OCI-LY7 (cell line): ENCODE results near the gene CATSPERZ. TPM values are rescaled to one million over a fixed set of nuclear protein-coding genes. Genes with fewer than 3 reads are reported as not detected.

Experiments used
- BruUV-seq: library from RNA; stranded (reverse); fragments of 400-500 nt; replicated peaks from 2 replicates; lab custom pipeline; 2021; lab: Mats Ljungman, UMichigan
- CTCF ChIA-PET: fragments of 300-600 bp; sonication (Branson Sonifier 250); formaldehyde crosslinking; loops from one replicate; lab custom pipeline; 2022; ENCODE audit warnings: antibody characterized with exemption; ENCODE audit not compliant: unreplicated experiment; lab: Charles Lee
- POLR2A ChIA-PET: fragments of 300-600 bp; sonication (Branson Sonifier 250); formaldehyde crosslinking; loops from one replicate; lab custom pipeline; 2022; ENCODE audit warnings: antibody characterized with exemption; lab: Charles Lee
- DNase-seq: peaks from one replicate; pipeline ENCODE4 v3.0.0-alpha.2; 2015; ENCODE audit warnings: low spot score
- H2AFZ ChIP-seq: fragments of 200-600 bp; sonication (generic), shearing (Covaris generic); 2 replicates; pipeline ENCODE4 v1.6.1; 2014; ENCODE audit warnings: mild to moderate bottlenecking, antibody characterized with exemption, low read length, moderate library complexity
- H3K27ac ChIP-seq: fragments of 200-600 bp; sonication (generic); 2 replicates; pipeline ENCODE4 v1.5.1; 2014; ENCODE audit warnings: mixed run types, low read depth, mild to moderate bottlenecking, moderate library complexity, low read length, inconsistent platforms; ENCODE audit not compliant: poor library complexity, severe bottlenecking
- H3K36me3 ChIP-seq: fragments of 200-600 bp; sonication (generic); 2 replicates; pipeline ENCODE4 v1.6.1; 2014; ENCODE audit warnings: mild to moderate bottlenecking, antibody characterized with exemption, low read length, moderate library complexity, mixed read lengths; ENCODE audit not compliant: insufficient read depth
- H3K4me1 ChIP-seq: fragments of 200-600 bp; sonication (generic); 2 replicates; pipeline ENCODE4 v1.5.1; 2014; ENCODE audit warnings: mild to moderate bottlenecking, low read length; ENCODE audit not compliant: insufficient read depth, poor library complexity, severe bottlenecking
- H3K4me2 ChIP-seq: fragments of 200-600 bp; sonication (generic); 2 replicates; pipeline ENCODE4 v1.6.1; 2014; ENCODE audit warnings: mild to moderate bottlenecking, low read length
- H3K4me3 ChIP-seq: fragments of 200-600 bp; sonication (generic); 2 replicates; pipeline ENCODE4 v1.5.1; 2014; ENCODE audit warnings: mild to moderate bottlenecking, low read depth, low read length; ENCODE audit not compliant: poor library complexity, severe bottlenecking
- H3K79me2 ChIP-seq: fragments of 200-600 bp; sonication (generic); 2 replicates; pipeline ENCODE4 v1.6.1; 2016; ENCODE audit warnings: low read depth, mild to moderate bottlenecking, low read length, moderate library complexity, mixed read lengths; ENCODE audit not compliant: insufficient read depth
- H3K9me2 ChIP-seq: fragments of 200-600 bp; sonication (generic); 2 replicates; pipeline ENCODE4 v1.6.1; 2016; ENCODE audit warnings: mild to moderate bottlenecking, low read length, mixed read lengths; ENCODE audit not compliant: insufficient read depth
- H3K9me3 ChIP-seq: fragments of 200-600 bp; sonication (generic); 2 replicates; pipeline ENCODE4 v1.6.1; 2014; ENCODE audit warnings: mild to moderate bottlenecking, mixed run types, low read length, mixed read lengths
- H4K20me1 ChIP-seq: fragments of 200-600 bp; sonication (generic); 2 replicates; pipeline ENCODE4 v1.6.1; 2014; ENCODE audit warnings: mild to moderate bottlenecking, antibody characterized with exemption, low read length, moderate library complexity, mixed read lengths; ENCODE audit not compliant: insufficient read depth
- EZH2phosphoT487 ChIP-seq: fragments of 200-600 bp; sonication (generic); IDR thresholded peaks from 2 replicates; pipeline ENCODE4 v1.6.1; 2018; ENCODE audit warnings: low read depth, borderline replicate concordance, mild to moderate bottlenecking, mixed run types, antibody characterized with exemption, low read length, moderate library complexity, mixed read lengths
- intact Hi-C: fragments of 100-400 bp; cut with micrococcal nuclease; formaldehyde crosslinking; loops from one replicate; pipeline ENCODE4 v1.10.0; 2022; ENCODE audit not compliant: unreplicated experiment
- total RNA-seq, 2 experiments: library from RNA; depleted of rRNA in 1 of 2; stranded (reverse); fragments of >200 nt in 1 of 2; shearing (Covaris generic) in 1 of 2; gene quantifications; 2 replicates each; pipeline ENCODE4 v1.2.3, GENCODE V29; 2014 to 2022
- TF ChIP-seq, protein P1 (sequence below): fragments of 200-600 bp; sonication (generic); conservative IDR thresholded peaks from 2 replicates; pipeline ENCODE4 v1.5.1; 2014; ENCODE audit warnings: mild to moderate bottlenecking, antibody characterized with exemption, low read length, moderate library complexity, mixed read lengths

The CATSPERZ gene
- total RNA-seq, 2 experiments from 2014 or later, result 0.38 TPM; not detected in 1

DNA sequence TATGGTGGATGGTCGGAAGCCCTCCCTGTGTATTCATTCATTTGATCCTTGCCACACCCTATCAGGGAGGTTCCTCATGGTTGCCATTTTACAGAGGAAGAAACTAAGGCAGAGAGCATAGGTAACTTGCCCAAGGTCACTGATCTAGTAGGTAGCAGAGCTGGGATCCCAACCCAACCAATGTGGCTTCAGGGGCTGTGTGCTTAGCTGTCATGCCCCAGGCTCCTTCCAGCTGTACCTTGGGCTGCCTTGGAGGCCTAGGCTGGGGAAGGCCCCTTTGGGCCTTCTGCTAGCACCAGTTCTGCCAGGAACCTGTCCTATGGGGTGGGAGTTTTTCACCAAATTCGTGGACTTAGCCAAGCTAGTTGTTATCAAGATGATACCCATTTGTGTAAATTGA, 24.3 kb upstream of the CATSPERZ start:
- no peaks in the 10 kb centered on the region for H3K9me3 ChIP-seq
- peaks cover 11% of the 10 kb centered on the region; the same call in 1 of the 2 replicates for H3K79me2 ChIP-seq
- no peaks in the 10 kb centered on the region for H4K20me1 ChIP-seq
- H2AFZ ChIP-seq, result no peak overlapping the region
- no TSS peak for BruUV-seq
- no peaks in the 10 kb centered on the region for H3K9me2 ChIP-seq
- DNase-seq, result no peak
- no peak overlapping the region for H3K4me3 ChIP-seq
- CTCF ChIA-PET, result no interaction called here
- intact Hi-C loops, result no loop called here
- TF ChIP-seq, protein P1, sequence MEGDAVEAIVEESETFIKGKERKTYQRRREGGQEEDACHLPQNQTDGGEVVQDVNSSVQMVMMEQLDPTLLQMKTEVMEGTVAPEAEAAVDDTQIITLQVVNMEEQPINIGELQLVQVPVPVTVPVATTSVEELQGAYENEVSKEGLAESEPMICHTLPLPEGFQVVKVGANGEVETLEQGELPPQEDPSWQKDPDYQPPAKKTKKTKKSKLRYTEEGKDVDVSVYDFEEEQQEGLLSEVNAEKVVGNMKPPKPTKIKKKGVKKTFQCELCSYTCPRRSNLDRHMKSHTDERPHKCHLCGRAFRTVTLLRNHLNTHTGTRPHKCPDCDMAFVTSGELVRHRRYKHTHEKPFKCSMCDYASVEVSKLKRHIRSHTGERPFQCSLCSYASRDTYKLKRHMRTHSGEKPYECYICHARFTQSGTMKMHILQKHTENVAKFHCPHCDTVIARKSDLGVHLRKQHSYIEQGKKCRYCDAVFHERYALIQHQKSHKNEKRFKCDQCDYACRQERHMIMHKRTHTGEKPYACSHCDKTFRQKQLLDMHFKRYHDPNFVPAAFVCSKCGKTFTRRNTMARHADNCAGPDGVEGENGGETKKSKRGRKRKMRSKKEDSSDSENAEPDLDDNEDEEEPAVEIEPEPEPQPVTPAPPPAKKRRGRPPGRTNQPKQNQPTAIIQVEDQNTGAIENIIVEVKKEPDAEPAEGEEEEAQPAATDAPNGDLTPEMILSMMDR, result no peak
- no peak for TF ChIP-seq EZH2phosphoT487
- no peak overlapping the region for H3K4me2 ChIP-seq
- H3K4me1 ChIP-seq, result peaks cover 9% of the 10 kb centered on the region
- H3K27ac ChIP-seq, result no peak overlapping the region
- peaks cover 13% of the 10 kb centered on the region; the same call in 1 of the 2 replicates for H3K36me3 ChIP-seq
- POLR2A ChIA-PET, result no interaction called here

DNA sequence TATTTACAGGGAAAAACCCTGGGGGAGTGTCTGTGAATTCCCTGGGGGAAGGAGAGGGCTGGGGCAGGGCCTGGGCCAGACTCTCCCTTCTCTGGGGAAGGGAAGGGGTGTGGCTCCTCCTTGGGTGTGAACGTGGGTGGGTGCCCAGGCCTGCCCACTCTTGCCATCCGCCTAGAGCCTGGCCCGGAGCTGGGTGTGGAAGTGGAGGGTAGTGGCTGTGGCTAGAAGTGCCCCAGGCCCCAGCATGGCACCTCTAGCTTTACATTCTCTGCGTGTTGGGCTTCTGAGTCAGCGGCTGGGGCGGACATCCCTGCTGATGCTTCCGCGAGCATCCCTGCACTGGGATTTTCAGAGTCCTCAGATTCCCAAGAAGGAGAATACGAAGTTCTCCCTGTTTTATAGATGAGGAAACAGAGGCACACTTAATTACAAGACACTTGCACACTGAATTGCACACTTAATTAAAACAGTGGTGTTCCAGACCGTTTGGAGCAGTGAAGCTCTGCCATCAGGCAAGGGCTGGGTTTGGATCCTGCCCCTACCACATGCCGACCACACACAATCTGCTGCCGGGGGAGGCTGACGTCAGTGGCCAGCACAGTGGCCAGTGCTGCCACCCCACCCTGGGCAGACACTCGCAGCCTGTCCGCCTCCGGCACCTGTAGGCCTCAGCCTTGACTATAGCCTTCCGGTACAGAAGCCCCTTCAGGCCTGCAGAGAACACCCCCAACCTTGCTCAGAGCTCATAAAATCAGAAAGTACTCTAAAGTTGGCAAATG, 23.3 kb upstream of the CATSPERZ start:
- intact Hi-C loops, result no loop called here
- no peak overlapping the region for H2AFZ ChIP-seq
- BruUV-seq, result no TSS peak
- H3K79me2 ChIP-seq, result peaks cover 9% of the 10 kb centered on the region; the same call in 1 of the 2 replicates
- no peaks in the 10 kb centered on the region for H3K9me3 ChIP-seq
- H3K4me1 ChIP-seq, result peaks cover 9% of the 10 kb centered on the region
- ChIA-PET CTCF (no interaction called here), POLR2A (no interaction called here)
- DNase-seq, result no peak
- no peak for TF ChIP-seq EZH2phosphoT487
- TF ChIP-seq, protein P1, result no peak
- no peak overlapping the region for H3K27ac ChIP-seq
- H3K9me2 ChIP-seq, result no peaks in the 10 kb centered on the region
- H3K4me3 ChIP-seq, result no peak overlapping the region
- no peak overlapping the region for H3K4me2 ChIP-seq
- peaks cover 13% of the 10 kb centered on the region; the same call in 1 of the 2 replicates for H3K36me3 ChIP-seq
- H4K20me1 ChIP-seq, result no peaks in the 10 kb centered on the region

DNA sequence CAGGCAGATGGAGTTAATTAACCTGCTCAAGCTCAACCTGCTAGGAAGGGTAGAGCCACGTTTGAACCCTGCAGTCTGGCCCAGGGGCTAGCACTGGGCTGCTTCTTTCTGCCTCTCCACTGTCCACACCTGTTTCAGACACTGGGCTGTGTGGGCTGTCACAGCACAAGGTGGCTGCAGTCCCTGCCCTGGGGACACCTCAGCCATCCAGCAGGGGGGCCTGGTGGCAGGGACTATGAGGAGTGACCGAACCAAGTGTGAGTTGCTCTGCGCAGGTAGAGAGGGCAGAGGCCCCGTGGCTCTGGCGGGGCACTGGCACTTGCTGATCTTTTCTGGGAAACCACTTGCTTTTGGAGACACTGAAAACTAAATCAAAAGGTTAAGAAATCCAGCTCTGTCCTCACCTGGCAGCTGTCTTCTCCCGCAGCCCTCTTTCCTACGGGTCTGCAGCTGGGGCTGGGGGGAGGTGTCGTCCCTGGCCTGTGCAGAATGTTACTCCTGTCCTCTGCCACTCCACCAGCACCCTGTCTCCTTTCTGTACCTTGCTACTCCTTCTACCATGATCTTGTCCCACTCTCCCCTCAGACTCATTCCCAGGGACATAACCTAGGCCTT, 21.5 kb upstream of the CATSPERZ start:
- no peaks in the 10 kb centered on the region for H3K4me1 ChIP-seq
- H3K4me2 ChIP-seq, result no peak overlapping the region
- no peak overlapping the region for H3K4me3 ChIP-seq
- BruUV-seq, result no TSS peak
- H4K20me1 ChIP-seq, result no peaks in the 10 kb centered on the region
- H3K27ac ChIP-seq, result no peak overlapping the region
- H3K9me2 ChIP-seq, result no peaks in the 10 kb centered on the region
- ChIA-PET POLR2A (no interaction called here), CTCF (no interaction called here)
- no peak overlapping the region for H2AFZ ChIP-seq
- no peaks in the 10 kb centered on the region for H3K79me2 ChIP-seq
- peaks cover 18% of the 10 kb centered on the region for H3K36me3 ChIP-seq
- intact Hi-C loops, result no loop called here
- TF ChIP-seq EZH2phosphoT487, result no peak
- TF ChIP-seq, protein P1, result no peak
- H3K9me3 ChIP-seq, result no peaks in the 10 kb centered on the region
- DNase-seq, result no peak
